Choroid plexus epithelial cell (primary cell): ENCODE measurements around the gene SECISBP2.
A peak's percentile ranks its signal among the peaks of the same experiment; 100 is the strongest.

Source experiments
- DNase-seq: peaks from one replicate; pipeline ENCODE4 v3.0.0-alpha.2; 2010; ENCODE audit warnings: low read depth
- H3K4me3 ChIP-seq: 2 replicates; pipeline ENCODE4 v1.5.1; 2011; ENCODE audit warnings: low read depth, mild to moderate bottlenecking, control low read depth, low read length, moderate library complexity
- TF ChIP-seq, protein P1 (sequence below): conservative IDR thresholded peaks from 2 replicates; pipeline ENCODE4 v1.5.1; 2011; ENCODE audit warnings: low read depth, mild to moderate bottlenecking, control low read depth, inconsistent platforms, low read length, moderate library complexity

SECISBP2 gene

DNA sequence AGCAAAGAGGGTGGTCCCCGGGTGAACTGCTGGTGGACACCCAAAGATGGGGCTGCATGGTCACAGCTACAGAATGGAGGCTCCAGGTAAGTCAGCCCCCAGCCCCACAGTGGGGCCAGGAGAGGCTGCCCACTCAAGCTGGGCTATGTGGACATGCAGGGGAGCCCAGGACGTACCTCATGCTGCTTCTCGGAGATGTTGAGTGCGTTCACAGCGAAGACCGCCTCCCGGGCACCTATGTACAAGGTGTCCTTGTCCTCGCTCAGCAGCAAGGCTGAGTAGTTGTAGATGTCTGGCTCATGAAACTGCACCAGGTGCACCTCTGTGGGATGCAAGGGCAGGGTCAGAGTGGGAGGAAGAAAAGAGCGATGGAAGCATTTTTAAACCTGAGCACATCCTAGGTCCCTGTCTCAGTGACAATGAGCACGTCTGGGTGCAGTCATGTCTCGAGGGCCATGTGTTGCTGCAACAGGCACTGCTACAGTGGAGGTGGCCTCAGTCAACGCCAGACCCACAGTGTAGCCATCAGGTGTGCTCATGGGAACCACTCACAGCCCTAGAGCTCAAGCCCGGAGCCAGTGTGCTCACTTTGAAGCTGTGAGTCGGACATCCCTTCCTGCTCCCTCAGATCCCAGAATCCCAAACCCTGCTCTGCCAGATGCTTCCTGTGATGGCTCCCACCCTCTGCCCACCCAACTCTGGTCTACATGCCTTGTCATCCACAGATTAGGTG lies 84.6 kb downstream of the SECISBP2 start:
- H3K4me3 ChIP-seq: no peak overlapping the region
- TF ChIP-seq, protein P1, sequence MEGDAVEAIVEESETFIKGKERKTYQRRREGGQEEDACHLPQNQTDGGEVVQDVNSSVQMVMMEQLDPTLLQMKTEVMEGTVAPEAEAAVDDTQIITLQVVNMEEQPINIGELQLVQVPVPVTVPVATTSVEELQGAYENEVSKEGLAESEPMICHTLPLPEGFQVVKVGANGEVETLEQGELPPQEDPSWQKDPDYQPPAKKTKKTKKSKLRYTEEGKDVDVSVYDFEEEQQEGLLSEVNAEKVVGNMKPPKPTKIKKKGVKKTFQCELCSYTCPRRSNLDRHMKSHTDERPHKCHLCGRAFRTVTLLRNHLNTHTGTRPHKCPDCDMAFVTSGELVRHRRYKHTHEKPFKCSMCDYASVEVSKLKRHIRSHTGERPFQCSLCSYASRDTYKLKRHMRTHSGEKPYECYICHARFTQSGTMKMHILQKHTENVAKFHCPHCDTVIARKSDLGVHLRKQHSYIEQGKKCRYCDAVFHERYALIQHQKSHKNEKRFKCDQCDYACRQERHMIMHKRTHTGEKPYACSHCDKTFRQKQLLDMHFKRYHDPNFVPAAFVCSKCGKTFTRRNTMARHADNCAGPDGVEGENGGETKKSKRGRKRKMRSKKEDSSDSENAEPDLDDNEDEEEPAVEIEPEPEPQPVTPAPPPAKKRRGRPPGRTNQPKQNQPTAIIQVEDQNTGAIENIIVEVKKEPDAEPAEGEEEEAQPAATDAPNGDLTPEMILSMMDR: no peak
- DNase-seq: no peak

DNA sequence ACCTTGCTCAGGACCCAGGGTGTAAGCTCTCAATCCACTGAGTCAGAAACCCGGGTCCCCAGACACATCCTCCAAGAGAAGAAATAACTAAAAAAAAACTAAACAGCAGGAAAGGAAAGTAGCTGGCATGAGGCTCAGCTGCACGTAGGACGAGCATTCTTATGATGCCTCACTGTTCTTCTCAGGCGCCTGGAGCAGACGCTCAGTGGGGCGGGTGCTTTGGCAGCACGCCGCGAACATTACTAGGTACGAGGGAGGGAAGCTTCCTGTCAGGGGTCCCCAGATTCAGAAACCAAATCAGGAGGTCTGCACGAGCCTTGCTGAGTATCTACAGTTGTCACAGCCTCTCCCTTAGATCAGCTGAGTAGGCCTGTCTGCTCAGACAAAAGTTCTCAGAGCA lies 85.8 kb downstream of the SECISBP2 start:
- no peak overlapping the region for H3K4me3 ChIP-seq
- no peak for DNase-seq
- TF ChIP-seq, protein P1: no peak

DNA sequence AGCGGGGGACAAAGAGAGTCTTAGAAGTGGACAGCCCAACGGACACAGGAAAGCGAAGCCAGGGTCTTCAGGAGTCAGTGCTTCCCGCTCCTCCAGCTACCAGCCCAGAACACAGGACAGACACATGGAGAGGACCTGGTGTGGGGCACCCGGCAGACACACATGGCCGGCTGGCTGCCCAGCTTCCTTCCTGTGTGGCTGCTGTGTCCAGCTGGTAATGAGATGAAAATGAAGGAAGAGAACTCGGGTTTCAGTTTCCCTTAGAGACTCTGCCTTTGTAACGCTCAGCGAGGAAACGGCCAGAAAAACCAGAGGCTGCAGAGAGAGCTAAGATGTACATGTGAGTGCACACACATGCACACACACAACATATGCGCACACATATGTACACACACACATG lies 87.5 kb downstream of the SECISBP2 start:
- TF ChIP-seq, protein P1: no peak
- no peak overlapping the region for H3K4me3 ChIP-seq
- DNase-seq: peak; percentile 26

DNA sequence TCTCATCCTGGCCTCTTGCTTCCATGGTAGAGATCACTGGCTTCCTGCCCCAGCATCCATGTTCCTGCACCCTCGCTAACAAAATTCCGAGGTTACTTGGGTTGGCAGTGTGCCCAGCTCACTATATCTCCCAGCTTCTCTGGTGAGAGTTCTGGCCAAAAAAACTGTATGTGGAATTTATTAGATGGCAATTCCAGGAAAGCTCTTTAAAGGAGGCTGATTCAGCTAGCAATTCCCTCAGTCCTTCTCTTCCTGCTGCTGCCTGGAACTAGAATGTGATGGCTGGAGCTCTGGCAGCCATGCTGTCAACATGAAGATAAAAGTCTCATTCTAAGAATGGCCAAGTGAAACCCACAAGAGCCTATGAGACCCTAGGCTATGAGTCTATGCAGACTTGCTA lies 88.8 kb downstream of the SECISBP2 start:
- no peak overlapping the region for H3K4me3 ChIP-seq
- TF ChIP-seq, protein P1: no peak
- DNase-seq: no peak

DNA sequence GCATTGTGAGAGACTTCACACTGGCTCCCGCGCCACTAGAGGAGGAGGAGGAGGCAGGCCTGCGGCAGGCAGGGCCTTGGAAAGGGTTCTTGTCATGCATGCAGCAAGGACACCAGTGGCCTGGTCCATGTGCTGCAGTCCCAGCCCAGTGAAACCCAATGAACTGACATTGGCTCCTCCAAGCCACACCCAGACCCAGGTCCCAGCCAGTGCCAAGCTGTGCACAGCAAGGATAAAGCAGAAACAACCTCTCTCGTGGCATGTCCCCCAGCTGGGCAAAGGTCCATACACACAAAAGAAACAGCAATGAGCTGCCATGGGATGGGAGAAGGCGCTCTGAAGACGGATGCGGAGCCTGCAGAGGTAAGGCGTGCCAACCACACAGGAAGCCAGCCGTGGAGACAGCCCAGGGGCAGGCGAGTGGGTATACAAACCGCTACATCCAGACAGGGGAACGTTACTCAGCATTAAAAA lies 90.4 kb downstream of the SECISBP2 start:
- no peak overlapping the region for H3K4me3 ChIP-seq
- TF ChIP-seq, protein P1: no peak
- no peak for DNase-seq
